Liver (tissue), 9 donors: ENCODE measurements around the gene OR51L1. TPM values are rescaled to one million over a fixed set of nuclear protein-coding genes. Genes with fewer than 3 reads are reported as not detected.

Experiments used
- DNase-seq: peaks from one replicate; pipeline ENCODE4 v3.0.0-alpha.2; 2017; ENCODE audit warnings: low spot score
- H3K27ac ChIP-seq, 2 donors: one replicate each; pipeline ENCODE4 v1.7.0; 2013; ENCODE audit warnings: inconsistent platforms in 2 of 2, low read length in 2 of 2, control low read depth in 1 of 2, low read depth in 1 of 2, mild to moderate bottlenecking in 1 of 2
- H3K27me3 ChIP-seq, 4 donors: one replicate each; pipeline versions ENCODE4 v1.6.1 to v1.7.0; 2013; ENCODE audit warnings: low read length in 3 of 4, inconsistent platforms in 1 of 4, mild to moderate bottlenecking in 1 of 4, moderate library complexity in 1 of 4; ENCODE audit not compliant: control insufficient read depth in 4 of 4, insufficient read depth in 4 of 4
- H3K36me3 ChIP-seq, 4 donors: one replicate each; pipeline versions ENCODE4 v1.6.1 to v1.7.0; 2013; ENCODE audit warnings: low read length in 3 of 4, mild to moderate bottlenecking in 3 of 4, low read depth in 1 of 4, moderate library complexity in 1 of 4; ENCODE audit not compliant: control insufficient read depth in 4 of 4, insufficient read depth in 3 of 4
- H3K4me1 ChIP-seq, 4 donors: one replicate each; pipeline versions ENCODE4 v1.6.1 to v1.7.0; 2013; ENCODE audit warnings: low read length in 3 of 4, mild to moderate bottlenecking in 3 of 4, moderate library complexity in 1 of 4; ENCODE audit not compliant: control insufficient read depth in 4 of 4, insufficient read depth in 4 of 4
- H3K4me3 ChIP-seq, 3 donors: one replicate each; pipeline versions ENCODE4 v1.6.1 to v1.7.0; 2013; ENCODE audit warnings: low read length in 3 of 3, control low read depth in 1 of 3, low read depth in 1 of 3, mild to moderate bottlenecking in 1 of 3
- H3K9ac ChIP-seq, 2 donors: one replicate each; pipeline ENCODE4 v1.7.0; 2013; ENCODE audit warnings: low read length in 2 of 2, mild to moderate bottlenecking in 2 of 2, moderate library complexity in 2 of 2, control low read depth in 1 of 2, low read depth in 1 of 2
- H3K9me3 ChIP-seq, 4 donors: one replicate each; pipeline versions ENCODE4 v1.6.1 to v1.7.0; 2013; ENCODE audit warnings: low read length in 3 of 4; ENCODE audit not compliant: control insufficient read depth in 4 of 4
- ATF3 ChIP-seq: IDR thresholded peaks from 2 replicates; pipeline ENCODE4 v1.6.1; 2016; ENCODE audit warnings: antibody characterized with exemption
- CTCF ChIP-seq: fragments of 150-350 bp; IDR thresholded peaks from 2 replicates; pipeline ENCODE4 v1.5.1; 2017; ENCODE audit warnings: improper control_type of control experiment, low read depth, low read length; ENCODE audit not compliant: missing input control
- EGR1 ChIP-seq, 2 donors: IDR thresholded peaks; 2 replicates each; pipeline ENCODE4 v1.6.1; 2016 to 2018; ENCODE audit warnings: antibody characterized with exemption in 2 of 2, low read depth in 2 of 2
- FOXA1 ChIP-seq: IDR thresholded peaks from 2 replicates; pipeline ENCODE4 v1.6.1; 2016; ENCODE audit warnings: antibody characterized with exemption
- FOXA2 ChIP-seq: IDR thresholded peaks from 2 replicates; pipeline ENCODE4 v1.6.1; 2016; ENCODE audit warnings: antibody characterized with exemption
- GABPA ChIP-seq, 2 donors: IDR thresholded peaks in 1 of 2; conservative IDR thresholded peaks in 1 of 2; 2 replicates each; pipeline ENCODE4 v1.6.1; 2016; ENCODE audit warnings: antibody characterized with exemption in 2 of 2, mild to moderate bottlenecking in 1 of 2, moderate library complexity in 1 of 2
- HNF4A ChIP-seq, 2 donors: conservative IDR thresholded peaks; 2 replicates each; pipeline ENCODE4 v1.6.1; 2016; ENCODE audit warnings: antibody characterized with exemption in 2 of 2, mild to moderate bottlenecking in 2 of 2
- HNF4G ChIP-seq: IDR thresholded peaks from 2 replicates; pipeline ENCODE4 v1.6.1; 2016; ENCODE audit warnings: antibody characterized with exemption
- JUND ChIP-seq, 2 donors: IDR thresholded peaks; 2 replicates each; pipeline ENCODE4 v1.6.1; 2016; ENCODE audit warnings: antibody characterized with exemption in 2 of 2
- MAX ChIP-seq: IDR thresholded peaks from 2 replicates; pipeline ENCODE4 v1.6.1; 2016; ENCODE audit warnings: antibody characterized with exemption
- NR2F2 ChIP-seq: IDR thresholded peaks from 2 replicates; pipeline ENCODE4 v1.6.1; 2016; ENCODE audit warnings: antibody characterized with exemption
- RAD21 ChIP-seq, 2 donors: IDR thresholded peaks; 2 replicates each; pipeline ENCODE4 v1.6.1; 2016; ENCODE audit warnings: antibody characterized with exemption in 2 of 2, mild to moderate bottlenecking in 2 of 2
- REST ChIP-seq: IDR thresholded peaks from 2 replicates; pipeline ENCODE4 v1.6.1; 2016; ENCODE audit warnings: antibody characterized with exemption, mild to moderate bottlenecking
- RXRA ChIP-seq, 2 donors: IDR thresholded peaks; 2 replicates each; pipeline ENCODE4 v1.6.1; 2017 to 2018; ENCODE audit warnings: antibody characterized with exemption in 2 of 2, mild to moderate bottlenecking in 1 of 2
- SP1 ChIP-seq: IDR thresholded peaks from 2 replicates; pipeline ENCODE4 v1.6.1; 2018; ENCODE audit warnings: antibody characterized with exemption, mild to moderate bottlenecking
- TAF1 ChIP-seq: conservative IDR thresholded peaks from 2 replicates; pipeline ENCODE4 v1.6.1; 2016; ENCODE audit warnings: antibody characterized with exemption, mild to moderate bottlenecking
- YY1 ChIP-seq: IDR thresholded peaks from 2 replicates; pipeline ENCODE4 v1.6.1; 2016; ENCODE audit warnings: antibody characterized with exemption, mild to moderate bottlenecking
- ZBTB33 ChIP-seq: IDR thresholded peaks from 2 replicates; pipeline ENCODE4 v1.6.1; 2016; ENCODE audit warnings: antibody characterized with exemption
- WGBS: extraction: QIAGEN DNeasy Blood & Tissue Kit; methylation state at CpG from one replicate; pipeline ENCODE4 v1.1.7; 2013; 5-methylcytosine and 5-hydroxymethylcytosine counted together
- polyA plus RNA-seq, 2 donors: library from polyadenylated mRNA; stranded (reverse) in 1 of 2; unstranded in 1 of 2; fragments of 200-250 nt in 1 of 2; fragments of >200 nt in 1 of 2; fragmentation: Nextera tagmentation in 1 of 2; extraction: Ambion mirVana in 1 of 2; gene quantifications; one replicate each; pipeline versions ENCODE4 v1.2.1 to v1.2.3, GENCODE V29; 2013 to 2015
- total RNA-seq, 2 donors: library from RNA; depleted of rRNA; stranded (reverse); fragments of >200 nt; gene quantifications; one replicate each; pipeline ENCODE4 v1.2.3, GENCODE V29; 2014
- donor health status: healthy.
- donor health status: healthy.
- donor health status: healthy.
- donor health status: healthy.
- donor health status: healthy.

The OR51L1 gene
- total and polyA plus RNA-seq, 4 donors = not detected

GRCh38 chr11:4983841-4984240 is 10.8 kb upstream of the OR51L1 start:
- H3K9ac ChIP-seq = no peak overlapping the region
- no peaks in the 10 kb centered on the region for H3K27me3 ChIP-seq
- H3K27ac ChIP-seq = no peak overlapping the region
- no peak overlapping the region for H3K4me3 ChIP-seq
- DNase-seq = no peak
- 33% methylated on average over 6 of the region's 6 CpGs for WGBS
- TF ChIP-seq REST (no peak), EGR1 (IDR thresholded peaks at IDR 0.05; ENCODE audit: low read depth in 2 of 2) (no peak), RAD21 (IDR thresholded peaks at IDR 0.05) (no peak), RXRA (IDR thresholded peaks at IDR 0.05) (no peak)
- no peaks in the 10 kb centered on the region for H3K4me1 ChIP-seq
- H3K9me3 ChIP-seq = no peaks in the 10 kb centered on the region
- no peaks in the 10 kb centered on the region for H3K36me3 ChIP-seq

- Histone ChIP-seq H3K4me1 (no peaks in the 10 kb centered on the region), H3K36me3 (no peaks in the 10 kb centered on the region), H3K27ac (no peak overlapping the region), H3K9me3 (no peaks in the 10 kb centered on the region), H3K4me3 (no peak overlapping the region), H3K9ac (no peak overlapping the region), H3K27me3 (peaks cover 0 to 3% (median 0%) of the 10 kb centered on the region in 4 donors)
- no peak for DNase-seq
- TF ChIP-seq NR2F2 (no peak), MAX (no peak), HNF4A (conservative IDR thresholded peaks at IDR 0.05) (no peak), EGR1 (IDR thresholded peaks at IDR 0.05; ENCODE audit: low read depth in 2 of 2) (no peak), JUND (IDR thresholded peaks at IDR 0.05) (no peak), GABPA (IDR thresholded peaks at IDR 0.05 in 1 of 2, conservative IDR thresholded peaks at IDR 0.05 in 1 of 2) (no peak), SP1 (no peak), RXRA (IDR thresholded peaks at IDR 0.05) (no peak), CTCF (no peak), FOXA2 (no peak), ZBTB33 (no peak), TAF1 (no peak), YY1 (no peak), ATF3 (no peak), FOXA1 (no peak), REST (no peak), RAD21 (IDR thresholded peaks at IDR 0.05) (no peak), HNF4G (no peak)
- 38% methylated on average over 1 of the region's 1 CpG for WGBS
These were observed 3.6 kb upstream of the OR51L1 start for GRCh38 chr11:4991060-4991459.
